Measurements from ENCODE around the gene MATN1. TPM values are rescaled to one million over a fixed set of nuclear protein-coding genes. Genes with fewer than 3 reads are reported as not detected.

Gene MATN1
- total RNA-seq, 1 donor from 2014 or later: not detected

DNA sequence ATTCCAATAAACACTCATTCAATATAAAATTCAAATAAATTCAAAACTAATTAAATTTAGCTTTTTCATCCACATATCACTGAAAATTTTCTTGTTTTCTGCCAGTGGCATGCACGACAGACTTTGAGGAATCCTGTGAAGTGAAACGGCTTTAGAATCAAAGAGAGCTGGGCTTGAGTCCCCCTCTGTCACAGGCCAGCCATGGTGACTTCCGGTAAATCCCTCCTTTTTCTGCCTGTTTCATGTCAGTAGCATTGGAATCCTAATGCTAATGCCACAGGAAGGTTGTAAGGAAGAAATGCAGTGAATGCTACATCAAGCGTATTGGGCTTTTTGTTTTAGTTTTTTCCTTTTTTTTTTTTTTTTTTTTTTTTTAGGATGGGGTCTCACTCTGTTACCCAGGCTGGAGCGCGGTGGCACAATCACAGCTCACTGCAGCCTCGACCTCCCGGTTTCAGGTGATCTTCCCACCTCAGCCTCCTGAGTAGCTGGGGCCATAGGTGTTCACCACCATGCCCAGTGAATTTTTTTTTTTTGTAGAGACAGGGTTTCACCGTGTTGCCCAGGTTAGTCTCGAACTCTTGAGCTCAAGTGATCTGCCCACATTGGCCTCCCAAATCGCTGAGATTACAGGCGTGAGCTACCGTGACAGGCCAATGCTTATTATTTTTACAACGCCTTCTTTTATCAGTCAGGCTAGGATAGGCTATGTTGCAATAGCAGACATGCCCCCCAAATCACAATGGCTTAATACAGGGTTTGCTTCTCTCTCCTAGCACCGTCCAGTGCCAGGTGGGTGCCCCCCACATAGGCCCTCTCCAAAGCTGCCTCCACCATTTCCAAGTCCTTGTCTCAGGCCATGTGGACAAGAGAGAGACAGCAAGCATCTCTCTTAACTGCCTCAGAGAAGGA is 3.6 kb upstream of the MATN1 start:
- TF ChIP-seq, protein P1, sequence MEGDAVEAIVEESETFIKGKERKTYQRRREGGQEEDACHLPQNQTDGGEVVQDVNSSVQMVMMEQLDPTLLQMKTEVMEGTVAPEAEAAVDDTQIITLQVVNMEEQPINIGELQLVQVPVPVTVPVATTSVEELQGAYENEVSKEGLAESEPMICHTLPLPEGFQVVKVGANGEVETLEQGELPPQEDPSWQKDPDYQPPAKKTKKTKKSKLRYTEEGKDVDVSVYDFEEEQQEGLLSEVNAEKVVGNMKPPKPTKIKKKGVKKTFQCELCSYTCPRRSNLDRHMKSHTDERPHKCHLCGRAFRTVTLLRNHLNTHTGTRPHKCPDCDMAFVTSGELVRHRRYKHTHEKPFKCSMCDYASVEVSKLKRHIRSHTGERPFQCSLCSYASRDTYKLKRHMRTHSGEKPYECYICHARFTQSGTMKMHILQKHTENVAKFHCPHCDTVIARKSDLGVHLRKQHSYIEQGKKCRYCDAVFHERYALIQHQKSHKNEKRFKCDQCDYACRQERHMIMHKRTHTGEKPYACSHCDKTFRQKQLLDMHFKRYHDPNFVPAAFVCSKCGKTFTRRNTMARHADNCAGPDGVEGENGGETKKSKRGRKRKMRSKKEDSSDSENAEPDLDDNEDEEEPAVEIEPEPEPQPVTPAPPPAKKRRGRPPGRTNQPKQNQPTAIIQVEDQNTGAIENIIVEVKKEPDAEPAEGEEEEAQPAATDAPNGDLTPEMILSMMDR (IDR thresholded peaks at IDR 0.05; ENCODE audit: borderline replicate concordance): no peak
- H3K27ac ChIP-seq (replicated peaks): no peak overlapping the region
- H3K4me3 ChIP-seq: no peak overlapping the region
- no peaks in the 10 kb centered on the region for H3K36me3 ChIP-seq
- no peaks in the 10 kb centered on the region for H3K4me1 ChIP-seq
- intact Hi-C loops (cut with micrococcal nuclease): no loop called here
- H3K27me3 ChIP-seq (ENCODE audit: low read depth): no peaks in the 10 kb centered on the region
- no peak for DNase-seq
- H3K9me3 ChIP-seq (replicated peaks): no peaks in the 10 kb centered on the region

DNA sequence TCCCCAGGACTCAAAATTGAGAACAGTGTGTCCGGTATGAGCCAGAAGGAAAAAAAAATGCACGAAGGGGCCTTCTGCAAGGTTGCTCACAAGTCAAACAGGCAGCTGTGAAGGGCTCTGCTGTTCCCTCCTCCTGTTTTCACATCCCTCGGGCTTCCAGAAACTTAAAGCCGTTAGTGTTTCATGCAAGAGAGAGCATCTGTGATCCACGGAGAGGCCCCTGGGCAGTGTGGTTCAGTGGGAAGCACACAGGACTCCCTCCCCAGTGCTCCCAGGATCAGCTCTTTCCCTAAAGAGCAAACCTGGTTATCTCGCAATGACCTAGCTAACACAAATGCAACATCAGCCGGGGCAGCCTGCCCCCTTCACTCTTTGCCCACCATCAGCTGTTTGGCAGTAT is 2.9 kb upstream of the MATN1 start:
- no peaks in the 10 kb centered on the region for H3K27me3 ChIP-seq (ENCODE audit: low read depth)
- intact Hi-C loops (cut with micrococcal nuclease): no loop called here
- DNase-seq: no peak
- H3K9me3 ChIP-seq (replicated peaks): no peaks in the 10 kb centered on the region
- H3K27ac ChIP-seq (replicated peaks): no peak overlapping the region
- no peaks in the 10 kb centered on the region for H3K4me1 ChIP-seq
- H3K4me3 ChIP-seq: no peak overlapping the region
- TF ChIP-seq, protein P1 (IDR thresholded peaks at IDR 0.05; ENCODE audit: borderline replicate concordance): no peak
- H3K36me3 ChIP-seq: no peaks in the 10 kb centered on the region

DNA sequence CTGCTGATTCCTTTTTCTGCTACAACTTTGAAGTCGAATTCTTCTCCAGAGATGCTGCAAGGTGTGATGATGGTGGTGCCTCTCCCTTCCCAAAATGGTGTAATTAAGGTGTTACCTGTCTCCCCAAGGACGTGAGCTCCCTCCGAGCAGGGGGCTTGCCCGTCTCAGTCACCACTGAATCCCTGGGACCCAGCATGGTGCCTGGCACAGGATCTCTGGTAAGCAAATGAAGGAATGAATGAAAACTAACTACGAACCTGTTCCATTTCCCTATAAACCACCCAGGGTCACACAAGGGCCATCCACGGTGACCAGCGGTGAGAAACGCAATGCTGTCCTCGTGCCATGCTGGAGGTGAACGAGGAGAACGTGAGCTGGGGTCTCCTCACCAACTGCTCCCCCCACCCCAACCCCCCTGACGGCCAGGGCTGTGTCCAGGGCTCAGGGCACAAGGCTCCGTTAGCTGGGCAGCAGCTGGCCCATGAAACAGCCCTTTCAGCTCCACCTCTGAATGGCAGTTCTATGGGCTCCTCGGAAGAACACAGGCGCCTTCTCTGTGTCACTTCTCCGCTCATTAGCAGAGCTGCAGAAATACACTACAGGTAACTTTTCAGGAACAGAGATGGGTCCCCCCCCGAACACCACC is 2.2 kb upstream of the MATN1 start:
- H3K36me3 ChIP-seq: no peaks in the 10 kb centered on the region
- H3K27ac ChIP-seq (replicated peaks): no peak overlapping the region
- no peak for DNase-seq
- H3K4me3 ChIP-seq: no peak overlapping the region
- TF ChIP-seq, protein P1 (IDR thresholded peaks at IDR 0.05; ENCODE audit: borderline replicate concordance): no peak
- intact Hi-C loops (cut with micrococcal nuclease): no loop called here
- no peaks in the 10 kb centered on the region for H3K4me1 ChIP-seq
- no peaks in the 10 kb centered on the region for H3K9me3 ChIP-seq (replicated peaks)
- H3K27me3 ChIP-seq (ENCODE audit: low read depth): no peaks in the 10 kb centered on the region

DNA sequence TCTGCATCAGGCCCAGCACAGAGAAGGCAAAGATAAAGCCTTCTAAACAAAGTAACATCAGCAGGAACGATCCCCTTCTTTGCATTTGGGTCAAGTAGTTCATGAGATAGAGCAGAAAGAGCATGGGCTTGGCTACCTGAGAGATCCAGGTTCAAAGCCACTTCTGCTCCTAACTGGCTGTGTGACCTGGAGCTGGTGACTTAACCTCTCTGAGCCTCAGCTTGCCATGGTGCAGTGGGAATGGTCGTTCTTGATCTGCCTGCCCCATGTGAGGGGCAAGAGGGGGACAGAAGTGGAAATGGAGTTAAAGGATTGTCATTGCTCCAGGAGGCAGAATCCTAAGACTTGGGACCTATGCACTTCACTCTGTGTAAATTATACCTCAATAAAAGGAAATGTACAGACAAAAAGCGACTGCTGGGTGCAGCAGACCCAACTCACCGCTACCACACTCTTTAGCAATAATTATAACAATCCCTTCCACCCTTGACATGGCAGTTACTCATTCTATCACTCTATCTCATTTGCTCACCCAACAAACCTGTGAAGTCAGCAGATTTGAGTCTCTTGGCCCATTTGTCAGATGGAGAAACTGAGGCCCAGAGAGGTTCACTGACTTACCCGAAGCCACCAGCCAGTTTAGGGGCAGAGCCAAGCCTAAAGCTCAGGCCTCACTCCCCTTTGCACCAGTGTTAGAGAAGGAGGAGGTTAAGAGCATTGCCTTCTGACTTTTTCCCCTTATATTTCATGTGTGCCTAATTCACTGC is 1.5 kb upstream of the MATN1 start:
- DNase-seq: no peak
- Histone ChIP-seq H3K4me1 (no peaks in the 10 kb centered on the region), H3K36me3 (no peaks in the 10 kb centered on the region), H3K4me3 (no peak overlapping the region), H3K9me3 (replicated peaks) (no peaks in the 10 kb centered on the region), H3K27me3 (ENCODE audit: low read depth) (no peaks in the 10 kb centered on the region), H3K27ac (replicated peaks) (no peak overlapping the region)
- intact Hi-C loops (cut with micrococcal nuclease): no loop called here
- TF ChIP-seq, protein P1 (IDR thresholded peaks at IDR 0.05; ENCODE audit: borderline replicate concordance): no peak

DNA sequence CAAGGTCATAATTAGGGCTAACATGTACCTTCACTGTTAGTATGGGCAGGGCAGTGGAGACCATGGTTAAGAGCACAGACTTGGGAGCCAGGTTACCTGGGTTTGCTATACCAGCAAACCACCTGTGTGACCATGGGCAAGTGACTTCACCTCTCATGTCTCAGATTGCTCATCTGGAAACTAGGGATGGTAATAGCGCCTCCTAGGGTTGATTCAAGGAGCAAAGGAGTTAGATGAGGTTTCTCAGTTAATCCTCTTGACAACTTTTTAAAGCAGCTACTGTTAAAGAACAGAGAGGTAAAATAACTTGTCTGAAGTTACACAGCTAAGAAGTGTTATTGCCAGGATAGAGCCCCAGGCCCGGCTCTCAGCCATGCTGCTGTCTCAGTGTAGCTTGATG is 790 bp upstream of the MATN1 start:
- peaks cover 4% of the 10 kb centered on the region for H3K4me1 ChIP-seq
- no peak overlapping the region for H3K27ac ChIP-seq (replicated peaks)
- no peaks in the 10 kb centered on the region for H3K27me3 ChIP-seq (ENCODE audit: low read depth)
- H3K36me3 ChIP-seq: no peaks in the 10 kb centered on the region
- H3K4me3 ChIP-seq: no peak overlapping the region
- DNase-seq: no peak
- TF ChIP-seq, protein P1 (IDR thresholded peaks at IDR 0.05; ENCODE audit: borderline replicate concordance): no peak
- intact Hi-C loops (cut with micrococcal nuclease): no loop called here
- H3K9me3 ChIP-seq (replicated peaks): no peaks in the 10 kb centered on the region

Data from left ventricle myocardium inferior (tissue), 1 donor.